Measurements from ENCODE around the gene G6PC3. TPM values are rescaled to one million over a fixed set of nuclear protein-coding genes. Genes with fewer than 3 reads are reported as not detected.

The G6PC3 gene
- total and polyA plus RNA-seq, 9 donors: 14.4 to 56.7 (median 37.1) TPM

DNA sequence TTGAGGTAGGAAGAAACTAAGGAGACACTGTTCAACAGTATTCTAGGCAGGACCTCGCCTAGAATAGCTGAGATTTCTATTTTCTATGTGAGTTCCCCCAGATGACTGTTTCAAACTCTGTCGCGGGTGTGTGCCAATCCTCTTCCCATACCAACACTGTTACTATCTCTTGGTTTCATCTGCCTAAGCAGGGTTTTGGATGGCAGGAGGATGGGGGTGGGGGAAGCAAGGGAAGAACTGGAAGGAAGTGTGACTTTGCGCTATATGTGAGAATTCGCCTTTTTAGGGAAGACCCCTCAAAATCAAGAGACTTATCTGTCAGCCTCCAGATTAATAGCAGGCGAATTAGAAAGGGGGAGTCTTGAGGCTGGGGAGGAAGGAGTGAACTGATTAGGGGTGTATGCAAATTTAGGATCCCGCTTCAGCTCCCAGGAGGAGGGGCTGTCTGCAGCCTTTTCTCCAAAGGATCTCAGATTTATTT, 521 bp upstream of the G6PC3 start:
- H3K36me3 ChIP-seq: no peaks in the 10 kb centered on the region
- peaks cover 8% of the 10 kb centered on the region for H3K4me1 ChIP-seq (ENCODE audit: insufficient read depth)
- peak overlapping the region in 1 of 2 donors; percentile 51 for H3K27ac ChIP-seq
- H3K4me3 ChIP-seq: peak overlapping the region; percentile 64
- DNase-seq: peak in 1 of 5 donors; percentile 29
- H3K9me3 ChIP-seq: no peaks in the 10 kb centered on the region
- no peaks in the 10 kb centered on the region for H3K27me3 ChIP-seq
- intact Hi-C loops (cut with DNase I): loop anchor here (5.0 to 10.0 kb wide), 4 partner anchors 37 to 255 kb away; partner anchors contain the start of genes HDAC5 (in 1 of the 4) and SLC25A39 (in 1 of the 4)
- 17 to 22% (median 18%) methylated on average over 7 of the region's 7 CpGs for WGBS, 3 donors
- TF ChIP-seq POLR2A (IDR thresholded peaks at IDR 0.05): no peak
- TF ChIP-seq EP300 (IDR thresholded peaks at IDR 0.05): no peak

DNA sequence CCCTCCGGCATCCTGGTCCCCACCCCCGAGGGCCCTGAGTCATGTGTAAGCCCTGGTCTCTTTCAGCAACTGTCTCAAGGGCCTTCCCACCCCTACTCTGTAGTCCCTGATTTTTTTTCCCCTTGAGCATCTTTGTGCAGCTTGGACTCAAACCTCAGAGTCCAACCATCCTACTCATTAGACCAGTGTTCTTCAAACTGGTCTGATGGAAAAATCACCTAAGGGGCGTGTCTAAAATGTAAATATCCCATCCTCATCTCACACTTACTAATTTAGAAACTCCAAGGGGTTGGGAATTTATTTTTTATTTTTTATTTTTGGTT, 624 bp downstream of the G6PC3 start:
- TF ChIP-seq POLR2A (IDR thresholded peaks at IDR 0.05) (no peak), EP300 (IDR thresholded peaks at IDR 0.05) (no peak)
- TF ChIP-seq, protein P1, sequence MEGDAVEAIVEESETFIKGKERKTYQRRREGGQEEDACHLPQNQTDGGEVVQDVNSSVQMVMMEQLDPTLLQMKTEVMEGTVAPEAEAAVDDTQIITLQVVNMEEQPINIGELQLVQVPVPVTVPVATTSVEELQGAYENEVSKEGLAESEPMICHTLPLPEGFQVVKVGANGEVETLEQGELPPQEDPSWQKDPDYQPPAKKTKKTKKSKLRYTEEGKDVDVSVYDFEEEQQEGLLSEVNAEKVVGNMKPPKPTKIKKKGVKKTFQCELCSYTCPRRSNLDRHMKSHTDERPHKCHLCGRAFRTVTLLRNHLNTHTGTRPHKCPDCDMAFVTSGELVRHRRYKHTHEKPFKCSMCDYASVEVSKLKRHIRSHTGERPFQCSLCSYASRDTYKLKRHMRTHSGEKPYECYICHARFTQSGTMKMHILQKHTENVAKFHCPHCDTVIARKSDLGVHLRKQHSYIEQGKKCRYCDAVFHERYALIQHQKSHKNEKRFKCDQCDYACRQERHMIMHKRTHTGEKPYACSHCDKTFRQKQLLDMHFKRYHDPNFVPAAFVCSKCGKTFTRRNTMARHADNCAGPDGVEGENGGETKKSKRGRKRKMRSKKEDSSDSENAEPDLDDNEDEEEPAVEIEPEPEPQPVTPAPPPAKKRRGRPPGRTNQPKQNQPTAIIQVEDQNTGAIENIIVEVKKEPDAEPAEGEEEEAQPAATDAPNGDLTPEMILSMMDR (IDR thresholded peaks at IDR 0.05): no peak
- peaks cover 8% of the 10 kb centered on the region for H3K4me1 ChIP-seq (ENCODE audit: insufficient read depth)
- peak overlapping the region; percentile 65 to 72 for H3K27ac ChIP-seq
- intact Hi-C loops (cut with DNase I): loop anchor here in 2 of 4 donors (5.0 kb wide), 1 partner anchor 36 kb away; no protein-coding TSS in a partner anchor
- no peak for DNase-seq
- no peaks in the 10 kb centered on the region for H3K36me3 ChIP-seq
- H3K4me3 ChIP-seq: peak overlapping the region; percentile 64
- H3K9me3 ChIP-seq: no peaks in the 10 kb centered on the region
- WGBS, 3 donors: 1 to 3% (median 2%) methylated on average over 3 of the region's 3 CpGs
- H3K27me3 ChIP-seq: no peaks in the 10 kb centered on the region

DNA sequence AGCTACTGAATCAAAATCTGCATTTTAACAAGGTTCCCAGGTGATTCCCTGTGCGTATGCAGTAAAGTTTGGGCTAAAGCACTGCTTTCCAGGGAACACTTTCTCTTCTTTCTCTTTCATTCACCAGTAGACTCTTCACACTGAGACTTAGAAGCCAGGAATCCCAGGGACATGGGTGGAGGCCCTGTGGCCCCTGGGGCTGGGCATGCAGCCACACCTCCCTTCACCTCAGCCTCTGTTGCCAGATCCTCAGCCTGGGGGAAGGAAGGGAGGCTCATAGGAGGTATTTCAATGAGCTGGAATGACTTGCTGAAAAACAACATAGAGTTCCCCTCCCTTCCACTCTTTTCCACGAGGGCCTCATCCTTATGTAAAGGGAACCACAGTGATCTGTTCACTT, 1.2 kb downstream of the G6PC3 start:
- WGBS, 3 donors: 26 to 38% (median 30%) methylated on average over 2 of the region's 2 CpGs
- Histone ChIP-seq H3K9me3 (no peaks in the 10 kb centered on the region), H3K36me3 (no peaks in the 10 kb centered on the region), H3K4me3 (no peak overlapping the region), H3K4me1 (ENCODE audit: insufficient read depth) (peaks cover 8% of the 10 kb centered on the region), H3K27me3 (no peaks in the 10 kb centered on the region), H3K27ac (peak overlapping the region in 1 of 2 donors; percentile 6)
- DNase-seq: peak in 1 of 5 donors; percentile 37
- intact Hi-C loops (cut with DNase I): loop anchor here in 2 of 4 donors (5.0 kb wide), 1 partner anchor 36 kb away; no protein-coding TSS in a partner anchor
- TF ChIP-seq POLR2A (IDR thresholded peaks at IDR 0.05): no peak
- TF ChIP-seq, protein P1 (IDR thresholded peaks at IDR 0.05): no peak
- TF ChIP-seq EP300 (IDR thresholded peaks at IDR 0.05): no peak

DNA sequence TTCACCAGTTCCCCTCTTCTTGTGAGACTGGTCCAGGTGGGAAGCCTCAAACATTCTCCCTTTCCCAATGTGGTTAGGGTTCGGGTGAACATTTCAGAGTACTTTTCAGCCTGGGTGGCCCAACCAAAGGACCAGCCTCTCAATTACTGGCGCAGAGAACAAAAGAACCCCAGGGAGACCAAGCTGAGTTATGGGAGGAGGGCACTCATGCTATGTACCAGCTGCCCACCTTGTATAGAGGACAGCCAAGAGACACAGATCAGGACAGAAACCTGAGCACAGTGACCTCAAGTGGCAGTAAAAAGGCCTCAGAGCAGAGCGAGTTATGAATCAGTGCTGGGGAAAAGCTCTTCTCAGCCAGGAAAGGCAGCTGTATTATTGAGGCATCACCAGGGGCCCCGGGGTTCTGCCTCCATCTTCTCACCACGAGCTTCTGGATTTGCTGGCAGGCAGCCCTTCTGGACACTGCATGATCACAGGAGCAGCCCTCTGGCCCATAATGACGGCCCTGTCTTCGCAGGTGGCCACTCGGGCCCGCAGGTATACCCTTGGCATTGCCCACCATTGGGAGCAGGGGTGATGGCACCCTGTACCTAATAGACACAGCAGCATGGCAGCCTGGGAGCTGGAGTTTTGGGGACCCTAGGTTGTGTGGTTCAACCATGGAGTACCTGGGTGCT, 3.8 kb downstream of the G6PC3 start:
- WGBS, 3 donors: 59 to 68% (median 68%) methylated on average over 9 of the region's 9 CpGs
- H3K4me1 ChIP-seq (ENCODE audit: insufficient read depth): peaks cover 6% of the 10 kb centered on the region
- intact Hi-C loops (cut with DNase I): loop anchor here in 3 of 4 donors (2.0 to 5.0 kb wide), 2 partner anchors 33 to 40 kb away; no protein-coding TSS in a partner anchor
- H3K4me3 ChIP-seq: no peak overlapping the region
- peak in 1 of 5 donors; percentile 30 for DNase-seq
- H3K9me3 ChIP-seq: no peaks in the 10 kb centered on the region
- TF ChIP-seq, protein P1 (IDR thresholded peaks at IDR 0.05): no peak
- no peak for TF ChIP-seq POLR2A (IDR thresholded peaks at IDR 0.05)
- no peak for TF ChIP-seq EP300 (IDR thresholded peaks at IDR 0.05)
- H3K36me3 ChIP-seq: no peaks in the 10 kb centered on the region
- no peak overlapping the region for H3K27ac ChIP-seq
- no peaks in the 10 kb centered on the region for H3K27me3 ChIP-seq

DNA sequence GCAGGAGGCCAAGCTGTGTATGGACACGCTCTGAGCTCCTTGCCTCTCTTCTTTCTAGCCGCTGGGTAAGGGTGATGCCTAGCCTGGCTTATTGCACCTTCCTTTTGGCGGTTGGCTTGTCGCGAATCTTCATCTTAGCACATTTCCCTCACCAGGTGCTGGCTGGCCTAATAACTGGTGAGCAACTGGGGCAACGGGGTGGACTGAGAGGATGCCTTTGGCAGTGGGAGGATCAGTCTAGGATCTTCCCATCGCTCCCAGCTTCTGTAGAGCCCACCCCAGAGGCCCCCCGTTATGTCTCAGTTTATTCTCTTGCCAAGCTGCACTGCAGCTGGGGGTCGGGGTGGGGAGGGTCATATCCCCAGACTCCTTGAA, 4.4 kb downstream of the G6PC3 start:
- no peaks in the 10 kb centered on the region for H3K36me3 ChIP-seq
- TF ChIP-seq, protein P1 (IDR thresholded peaks at IDR 0.05): no peak
- TF ChIP-seq POLR2A (IDR thresholded peaks at IDR 0.05) (no peak), EP300 (IDR thresholded peaks at IDR 0.05) (no peak)
- H3K4me3 ChIP-seq: no peak overlapping the region
- no peaks in the 10 kb centered on the region for H3K9me3 ChIP-seq
- no peaks in the 10 kb centered on the region for H3K27me3 ChIP-seq
- intact Hi-C loops (cut with DNase I): loop anchor here in 3 of 4 donors (2.0 to 5.0 kb wide), 2 partner anchors 32 to 40 kb away; no protein-coding TSS in a partner anchor
- peak in 1 of 5 donors; percentile 28 for DNase-seq
- H3K27ac ChIP-seq: no peak overlapping the region
- peaks cover 6% of the 10 kb centered on the region for H3K4me1 ChIP-seq (ENCODE audit: insufficient read depth)
- 88 to 90% (median 88%) methylated on average over 9 of the region's 9 CpGs for WGBS, 3 donors

Data from ovary (tissue), 9 donors.